Measurements from ENCODE around the gene DYNLT2. TPM values are rescaled to one million over a fixed set of nuclear protein-coding genes. Genes with fewer than 3 reads are reported as not detected.

Gene DYNLT2
- total and polyA plus RNA-seq, 2 donors from 2014 or later: 1.9 to 2.6 TPM

DNA sequence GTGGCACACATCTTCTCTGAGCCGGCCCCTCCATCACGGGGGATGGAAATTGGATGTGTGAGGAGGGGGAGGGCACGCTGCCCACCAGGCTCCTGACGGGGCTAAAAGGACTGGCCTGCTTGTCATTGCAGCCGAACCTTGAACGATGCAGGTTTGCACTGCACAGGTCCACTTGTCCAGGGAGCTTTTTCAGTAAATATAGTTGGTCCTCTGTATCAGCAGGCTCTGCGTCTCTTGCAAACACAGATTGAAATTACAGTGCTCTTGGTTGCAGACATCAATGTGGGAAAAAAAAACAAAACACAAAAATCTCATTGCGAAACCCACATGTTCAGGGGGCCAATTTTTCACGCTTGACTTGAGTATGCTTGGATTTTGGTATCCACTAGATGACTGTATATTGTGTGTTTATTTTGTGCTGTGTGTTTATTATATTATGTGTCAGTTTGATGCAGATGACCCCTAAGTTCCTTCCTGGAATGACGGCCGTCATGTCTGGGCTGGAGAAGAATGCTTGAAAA lies 29.3 kb upstream of the DYNLT2 start:
- no peak overlapping the region for H3K4me3 ChIP-seq (ENCODE audit: low read length in 3 of 3)
- H3K27ac ChIP-seq (ENCODE audit: low read depth in 2 of 2, low read length in 2 of 2): no peak overlapping the region
- H3K9me3 ChIP-seq (ENCODE audit: control insufficient read depth in 2 of 3, insufficient read depth in 1 of 3, low read length in 3 of 3): no peaks in the 10 kb centered on the region
- TF ChIP-seq, protein P1, sequence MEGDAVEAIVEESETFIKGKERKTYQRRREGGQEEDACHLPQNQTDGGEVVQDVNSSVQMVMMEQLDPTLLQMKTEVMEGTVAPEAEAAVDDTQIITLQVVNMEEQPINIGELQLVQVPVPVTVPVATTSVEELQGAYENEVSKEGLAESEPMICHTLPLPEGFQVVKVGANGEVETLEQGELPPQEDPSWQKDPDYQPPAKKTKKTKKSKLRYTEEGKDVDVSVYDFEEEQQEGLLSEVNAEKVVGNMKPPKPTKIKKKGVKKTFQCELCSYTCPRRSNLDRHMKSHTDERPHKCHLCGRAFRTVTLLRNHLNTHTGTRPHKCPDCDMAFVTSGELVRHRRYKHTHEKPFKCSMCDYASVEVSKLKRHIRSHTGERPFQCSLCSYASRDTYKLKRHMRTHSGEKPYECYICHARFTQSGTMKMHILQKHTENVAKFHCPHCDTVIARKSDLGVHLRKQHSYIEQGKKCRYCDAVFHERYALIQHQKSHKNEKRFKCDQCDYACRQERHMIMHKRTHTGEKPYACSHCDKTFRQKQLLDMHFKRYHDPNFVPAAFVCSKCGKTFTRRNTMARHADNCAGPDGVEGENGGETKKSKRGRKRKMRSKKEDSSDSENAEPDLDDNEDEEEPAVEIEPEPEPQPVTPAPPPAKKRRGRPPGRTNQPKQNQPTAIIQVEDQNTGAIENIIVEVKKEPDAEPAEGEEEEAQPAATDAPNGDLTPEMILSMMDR (IDR thresholded peaks at IDR 0.05; ENCODE audit: borderline replicate concordance, extremely low read depth, insufficient read depth): no peak
- FAIRE-seq (no peak), DNase-seq (no peak)
- H3K27me3 ChIP-seq (ENCODE audit: control insufficient read depth, insufficient read depth, low read length): no peaks in the 10 kb centered on the region
- intact Hi-C loops (cut with DNase I): no loop called here
- no peaks in the 10 kb centered on the region for H3K4me1 ChIP-seq (ENCODE audit: control insufficient read depth in 2 of 3, insufficient read depth in 2 of 3, low read depth in 1 of 3, low read length in 3 of 3)
- no peak overlapping the region for H3K9ac ChIP-seq (ENCODE audit: low read length in 3 of 3)
- H3K36me3 ChIP-seq (ENCODE audit: control insufficient read depth in 2 of 3, insufficient read depth in 3 of 3, low read length in 3 of 3): peaks cover 0 to 28% (median 23%) of the 10 kb centered on the region in 3 donors

DNA sequence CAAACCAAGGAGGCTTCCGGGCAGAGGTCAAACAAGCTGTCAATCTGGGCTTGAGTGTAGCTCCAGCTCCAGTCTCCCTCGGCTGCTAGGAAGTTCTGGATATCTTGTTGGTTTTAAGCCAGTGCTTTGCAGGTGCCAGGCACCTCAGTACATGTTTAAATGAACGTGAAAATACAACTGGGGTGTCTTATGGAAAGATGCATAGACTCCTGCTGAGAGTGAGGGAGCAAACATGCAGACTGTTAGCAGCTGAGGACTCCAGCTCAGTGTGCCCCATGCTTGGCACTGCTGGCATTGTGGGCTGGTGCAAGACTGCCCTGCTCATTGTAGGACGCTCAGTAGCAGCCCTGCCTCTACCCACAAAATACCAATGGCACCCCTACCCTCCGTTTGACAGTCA lies 28.5 kb upstream of the DYNLT2 start:
- Histone ChIP-seq H3K27ac (ENCODE audit: low read depth in 2 of 2, low read length in 2 of 2) (no peak overlapping the region), H3K4me1 (ENCODE audit: control insufficient read depth in 2 of 3, insufficient read depth in 2 of 3, low read depth in 1 of 3, low read length in 3 of 3) (no peaks in the 10 kb centered on the region), H3K9ac (ENCODE audit: low read length in 3 of 3) (no peak overlapping the region), H3K9me3 (ENCODE audit: control insufficient read depth in 2 of 3, insufficient read depth in 1 of 3, low read length in 3 of 3) (no peaks in the 10 kb centered on the region), H3K27me3 (ENCODE audit: control insufficient read depth, insufficient read depth, low read length) (no peaks in the 10 kb centered on the region), H3K36me3 (ENCODE audit: control insufficient read depth in 2 of 3, insufficient read depth in 3 of 3, low read length in 3 of 3) (peaks cover 0 to 28% (median 26%) of the 10 kb centered on the region in 3 donors), H3K4me3 (ENCODE audit: low read length in 3 of 3) (no peak overlapping the region)
- TF ChIP-seq, protein P1 (IDR thresholded peaks at IDR 0.05; ENCODE audit: borderline replicate concordance, extremely low read depth, insufficient read depth): no peak
- FAIRE-seq (no peak), DNase-seq (no peak)
- intact Hi-C loops (cut with DNase I): no loop called here

DNA sequence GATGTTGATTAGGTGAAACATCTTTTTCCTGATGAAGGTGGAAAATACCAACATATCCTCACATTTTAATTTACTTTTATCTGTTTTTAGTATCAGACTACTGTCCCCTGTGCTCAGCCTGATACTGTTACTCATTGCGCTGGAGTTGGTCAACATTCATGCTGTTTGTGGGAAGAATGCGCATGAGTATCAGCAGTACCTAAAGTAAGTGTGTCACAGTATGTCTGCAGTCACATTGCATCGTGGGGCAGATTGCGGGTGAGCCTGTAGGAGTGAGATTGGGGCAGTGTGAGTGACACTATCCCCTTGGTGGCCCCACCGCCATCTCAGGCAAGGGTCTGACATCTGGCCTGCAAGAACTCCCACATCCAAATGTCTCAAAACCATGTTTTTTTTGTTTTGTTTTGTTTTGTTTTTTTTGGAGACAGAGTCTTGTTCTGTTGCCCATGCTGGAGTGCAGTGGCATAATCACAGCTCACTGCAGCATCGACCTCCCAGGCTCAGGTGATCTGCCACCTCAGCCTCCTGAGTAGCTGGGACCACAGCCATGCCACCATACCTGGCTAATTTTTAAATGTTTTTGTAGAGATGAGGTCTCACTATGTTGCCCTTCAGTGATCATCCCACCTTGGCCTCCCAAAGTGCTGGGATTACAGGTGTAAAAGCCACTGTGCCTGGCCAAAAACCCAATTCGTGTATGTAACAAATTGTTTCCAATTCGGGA lies 27.9 kb upstream of the DYNLT2 start:
- FAIRE-seq (no peak), DNase-seq (no peak)
- no peaks in the 10 kb centered on the region for H3K27me3 ChIP-seq (ENCODE audit: control insufficient read depth, insufficient read depth, low read length)
- peaks cover 0 to 33% (median 26%) of the 10 kb centered on the region in 3 donors for H3K36me3 ChIP-seq (ENCODE audit: control insufficient read depth in 2 of 3, insufficient read depth in 3 of 3, low read length in 3 of 3)
- no peak overlapping the region for H3K9ac ChIP-seq (ENCODE audit: low read length in 3 of 3)
- intact Hi-C loops (cut with DNase I): no loop called here
- H3K9me3 ChIP-seq (ENCODE audit: control insufficient read depth in 2 of 3, insufficient read depth in 1 of 3, low read length in 3 of 3): no peaks in the 10 kb centered on the region
- no peak overlapping the region for H3K27ac ChIP-seq (ENCODE audit: low read depth in 2 of 2, low read length in 2 of 2)
- H3K4me3 ChIP-seq (ENCODE audit: low read length in 3 of 3): no peak overlapping the region
- TF ChIP-seq, protein P1 (IDR thresholded peaks at IDR 0.05; ENCODE audit: borderline replicate concordance, extremely low read depth, insufficient read depth): no peak
- no peaks in the 10 kb centered on the region for H3K4me1 ChIP-seq (ENCODE audit: control insufficient read depth in 2 of 3, insufficient read depth in 2 of 3, low read depth in 1 of 3, low read length in 3 of 3)
